ENCODE measurements around the gene SPOCK3.

SPOCK3 gene

GRCh38 chr4:167049257-167049656 lies 185.0 kb downstream of the SPOCK3 start:
- no peak for FAIRE-seq
- no peak for DNase-seq (ENCODE audit: insufficient read length, low spot score)

GRCh38 chr4:167041524-167041923 lies 192.8 kb downstream of the SPOCK3 start:
- DNase-seq (ENCODE audit: insufficient read length, low spot score) (no peak), FAIRE-seq (no peak)

DNA sequence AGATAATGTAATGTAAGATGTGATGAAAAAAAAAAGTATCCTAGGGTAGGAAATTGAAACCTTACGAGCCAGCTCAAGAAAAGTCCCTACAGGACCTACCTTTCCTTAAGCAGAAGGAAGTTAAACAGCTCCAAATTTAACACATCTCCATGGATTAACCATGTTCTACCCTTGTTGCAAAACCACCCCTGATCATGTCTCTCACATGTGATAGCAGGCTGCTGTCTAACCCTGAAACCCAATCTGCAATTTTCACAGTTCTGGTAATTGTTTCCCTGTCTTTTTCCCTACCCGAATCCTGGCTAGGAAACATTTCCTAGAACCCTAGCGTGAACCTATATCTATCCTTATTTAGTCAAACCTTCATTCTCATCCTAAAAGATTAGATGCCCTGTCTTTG lies 198.9 kb downstream of the SPOCK3 start:
- FAIRE-seq: no peak
- no peak for DNase-seq (ENCODE audit: insufficient read length, low spot score)

DNA sequence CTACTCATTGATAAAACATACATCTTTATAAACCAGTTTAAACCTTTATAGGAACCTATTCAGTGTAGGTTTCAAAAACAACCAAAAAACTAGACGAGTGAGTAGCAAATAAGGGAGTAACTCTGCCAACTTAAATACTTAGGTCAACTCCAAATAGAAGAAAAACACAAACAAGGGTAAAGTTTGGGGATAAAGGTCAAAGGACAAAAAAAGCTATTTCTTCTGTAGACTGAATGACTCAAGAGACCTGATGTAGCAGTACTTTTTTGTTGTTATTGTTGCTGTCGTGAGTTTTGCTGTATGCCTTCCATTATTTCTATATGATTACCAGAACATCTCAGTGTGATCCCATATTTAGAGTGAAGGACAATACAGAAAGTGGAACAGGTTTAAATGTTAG lies 199.3 kb downstream of the SPOCK3 start:
- DNase-seq (ENCODE audit: insufficient read length, low spot score) (no peak), FAIRE-seq (no peak)

GRCh38 chr4:167032871-167033270 lies 201.4 kb downstream of the SPOCK3 start:
- DNase-seq (ENCODE audit: insufficient read length, low spot score) (no peak), FAIRE-seq (no peak)

DNA sequence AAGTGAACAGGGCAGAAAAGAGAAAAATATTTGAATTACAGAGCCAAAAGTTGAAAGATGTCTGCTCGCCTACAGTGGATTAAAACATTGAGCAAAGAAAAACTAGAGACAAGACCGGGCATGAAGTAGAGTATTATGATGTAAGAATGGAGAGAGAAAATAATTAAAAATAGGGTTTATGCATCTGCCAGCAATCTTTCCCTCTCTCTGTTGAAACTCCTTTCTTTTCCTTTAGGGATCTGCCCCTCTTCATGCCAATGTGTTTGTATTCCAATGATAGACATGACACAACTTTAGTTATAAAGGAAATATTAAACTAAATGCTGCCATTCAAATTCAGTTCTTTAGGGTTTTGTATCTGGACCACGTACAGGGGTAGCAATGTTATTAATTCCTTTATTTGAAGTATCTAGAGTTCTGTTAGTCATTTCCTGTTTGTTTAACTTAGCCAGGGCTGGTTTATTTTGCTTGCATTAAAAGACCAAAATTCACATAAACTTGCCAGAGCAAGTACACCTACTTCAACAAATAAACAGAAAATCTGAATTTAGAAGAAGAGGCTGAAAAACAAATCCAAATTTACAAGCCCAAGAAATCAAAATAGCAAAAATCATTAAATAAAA lies 202.6 kb downstream of the SPOCK3 start:
- DNase-seq (ENCODE audit: insufficient read length, low spot score): no peak
- FAIRE-seq: no peak

- no peak for FAIRE-seq
- DNase-seq (ENCODE audit: insufficient read length, low spot score): no peak
Measured at GRCh38 chr4:167028976-167029375, 205.3 kb downstream of the SPOCK3 start.

- FAIRE-seq: no peak
- DNase-seq (ENCODE audit: insufficient read length, low spot score): no peak
Measured at GRCh38 chr4:167025670-167026069, 208.6 kb downstream of the SPOCK3 start.

DNA sequence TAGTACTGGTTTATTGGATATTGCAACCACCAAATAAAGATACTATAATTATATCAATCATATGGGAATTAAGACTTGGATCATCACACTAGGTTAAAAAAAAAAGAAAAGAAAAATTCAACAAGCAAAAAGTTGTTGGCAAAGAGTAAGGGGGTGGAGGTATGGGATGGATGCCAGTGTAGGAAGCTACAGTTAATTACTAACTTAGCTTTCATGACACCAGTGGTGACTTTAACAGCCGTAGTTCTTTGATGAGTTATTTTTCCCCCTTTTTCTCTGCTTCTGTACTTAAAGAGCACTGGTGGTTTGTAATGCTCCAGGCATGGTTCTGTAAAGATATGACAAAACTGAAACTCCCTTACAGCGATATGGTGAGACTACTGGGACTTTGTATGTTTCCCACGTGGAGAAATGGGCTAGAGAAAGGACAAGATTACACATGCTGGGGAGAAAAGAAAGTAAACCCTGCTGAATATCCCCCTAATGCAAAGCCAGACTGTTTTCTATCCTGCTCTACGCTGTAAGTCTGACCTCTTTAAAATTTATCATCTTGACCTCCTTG lies 210.8 kb downstream of the SPOCK3 start:
- no peak for DNase-seq (ENCODE audit: insufficient read length, low spot score)
- no peak for FAIRE-seq

DNA sequence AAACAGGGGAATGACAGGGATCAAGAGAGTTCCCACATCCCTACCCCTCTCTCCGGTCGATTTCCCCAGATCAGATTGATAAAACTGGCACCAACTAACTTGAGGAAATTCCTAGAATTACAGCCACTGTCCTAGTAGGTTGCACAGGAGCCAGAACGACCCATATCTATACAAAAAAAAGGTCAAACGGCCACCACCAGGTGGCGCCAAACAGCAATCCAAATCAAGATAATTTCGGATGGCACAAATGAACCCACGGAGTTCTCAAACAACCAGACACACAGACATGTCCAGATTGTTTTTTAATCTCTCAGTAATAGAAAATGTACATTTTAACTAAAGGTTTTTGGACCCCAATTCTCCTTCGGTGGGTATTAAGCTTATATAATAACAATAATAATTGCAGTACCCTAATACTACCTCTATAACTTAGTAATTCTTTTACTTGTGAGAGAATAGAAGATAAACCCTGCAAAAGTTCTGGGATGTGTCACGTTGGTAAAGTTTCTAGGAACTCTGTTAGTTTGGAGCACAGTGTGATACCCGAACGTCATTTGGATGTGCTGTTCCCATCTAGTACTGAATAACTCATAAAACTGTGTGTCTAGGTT lies 212.6 kb downstream of the SPOCK3 start:
- peak; percentile 87 for FAIRE-seq
- DNase-seq (ENCODE audit: insufficient read length, low spot score): peak; percentile 2

GRCh38 chr4:167020410-167020809 lies 213.9 kb downstream of the SPOCK3 start:
- FAIRE-seq (no peak), DNase-seq (ENCODE audit: insufficient read length, low spot score) (no peak)

DNA sequence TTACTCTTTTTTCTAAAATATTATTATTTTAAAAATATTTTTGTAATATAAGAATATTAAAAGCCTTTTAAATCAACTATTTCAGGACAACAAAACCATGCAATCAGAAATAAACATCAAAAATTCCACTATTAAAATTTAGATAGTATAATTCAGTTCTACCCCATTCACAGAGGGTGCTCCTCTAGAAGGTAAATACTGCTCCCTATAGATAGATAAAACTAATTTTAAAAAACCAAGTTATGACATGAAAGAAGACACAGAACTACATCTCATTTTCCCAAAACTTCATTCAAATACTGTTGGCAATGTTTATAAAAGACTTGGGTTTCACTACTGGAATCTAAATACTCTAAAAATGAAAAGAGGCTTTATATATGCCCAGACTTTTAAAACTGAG lies 219.3 kb downstream of the SPOCK3 start:
- DNase-seq (ENCODE audit: insufficient read length, low spot score) (no peak), FAIRE-seq (no peak)

- no peak for FAIRE-seq
- DNase-seq (ENCODE audit: insufficient read length, low spot score): no peak
Measured at GRCh38 chr4:167003326-167003725, 231.0 kb downstream of the SPOCK3 start.

DNA sequence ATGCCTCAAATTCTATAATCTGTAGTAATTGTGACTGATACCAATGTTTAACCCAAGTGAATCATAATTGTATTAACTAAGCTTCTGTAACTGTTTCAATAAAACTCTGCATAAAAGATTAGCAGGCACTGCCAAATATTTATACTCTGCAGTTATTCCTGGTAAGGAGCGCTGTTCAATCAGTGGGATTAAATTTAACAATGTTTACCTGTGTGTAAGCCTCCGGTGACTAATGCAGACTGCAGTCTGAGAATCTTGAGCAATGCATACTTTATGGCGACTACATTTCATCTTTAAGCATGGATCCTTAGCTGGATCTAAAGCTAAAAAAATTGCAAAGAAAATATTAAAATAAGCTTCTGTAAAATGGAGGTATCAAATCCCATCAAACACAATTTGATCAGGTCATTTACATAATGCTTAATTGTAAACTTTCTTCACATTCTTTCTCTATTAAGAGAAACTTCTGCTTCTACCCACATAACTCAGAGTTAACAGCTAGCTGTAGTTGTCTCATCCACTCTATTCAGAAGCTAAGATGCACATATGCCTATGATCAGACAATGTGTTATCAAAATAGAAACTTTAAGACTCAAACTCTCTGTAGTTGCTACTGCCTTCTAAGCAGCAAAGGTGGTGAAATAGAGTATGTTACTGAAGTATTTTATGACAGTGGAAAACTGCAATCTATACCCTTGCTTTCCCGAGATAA lies 234.0 kb downstream of the SPOCK3 start:
- FAIRE-seq (no peak), DNase-seq (ENCODE audit: insufficient read length, low spot score) (no peak)

DNA sequence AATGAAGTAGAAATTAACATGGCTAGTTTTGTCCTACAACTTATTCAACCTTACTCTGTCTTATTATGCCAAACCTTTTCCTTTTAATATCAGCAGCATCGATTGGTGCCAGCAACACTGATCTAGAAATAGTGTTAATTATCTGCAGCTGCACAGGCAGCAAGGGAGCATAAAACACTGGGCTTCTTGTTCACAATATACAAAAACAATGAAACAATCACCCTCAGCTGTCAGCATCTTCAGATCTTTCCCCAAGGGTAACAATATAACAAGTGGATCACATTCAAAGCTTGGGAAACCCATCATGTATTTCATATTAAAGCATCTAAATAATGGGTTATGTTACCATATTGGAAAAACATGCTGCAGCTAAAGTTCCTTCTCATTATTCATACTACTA lies 238.1 kb downstream of the SPOCK3 start:
- no peak for DNase-seq (ENCODE audit: insufficient read length, low spot score)
- no peak for FAIRE-seq

GRCh38 chr4:166994686-166995085 lies 239.6 kb downstream of the SPOCK3 start:
- FAIRE-seq: no peak
- DNase-seq (ENCODE audit: insufficient read length, low spot score): no peak

- FAIRE-seq: no peak
- DNase-seq (ENCODE audit: insufficient read length, low spot score): no peak
Measured at GRCh38 chr4:166991006-166991561, 243.2 kb downstream of the SPOCK3 start.

GRCh38 chr4:166989886-166990285 lies 244.4 kb downstream of the SPOCK3 start:
- DNase-seq (ENCODE audit: insufficient read length, low spot score) (no peak), FAIRE-seq (no peak)

DNA sequence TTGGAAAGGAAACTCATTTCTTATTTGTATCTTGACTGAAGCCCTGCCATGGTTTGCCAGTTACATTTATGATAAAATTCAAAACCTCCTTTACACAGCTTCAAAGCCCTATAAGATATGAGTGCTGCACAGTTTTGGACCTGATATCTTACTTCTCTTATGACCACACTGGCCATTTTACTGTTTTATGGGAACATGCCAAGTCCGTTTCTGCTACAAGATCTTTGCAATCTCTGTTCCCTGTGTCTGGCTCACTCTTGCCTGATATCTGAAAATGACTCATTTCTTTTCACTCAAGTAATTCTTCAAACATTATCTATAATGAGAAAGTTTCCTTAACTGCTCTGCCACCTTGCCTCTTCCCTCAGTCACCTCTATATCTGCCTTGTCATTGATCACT lies 247.3 kb downstream of the SPOCK3 start:
- FAIRE-seq (no peak), DNase-seq (ENCODE audit: insufficient read length, low spot score) (no peak)

DNA sequence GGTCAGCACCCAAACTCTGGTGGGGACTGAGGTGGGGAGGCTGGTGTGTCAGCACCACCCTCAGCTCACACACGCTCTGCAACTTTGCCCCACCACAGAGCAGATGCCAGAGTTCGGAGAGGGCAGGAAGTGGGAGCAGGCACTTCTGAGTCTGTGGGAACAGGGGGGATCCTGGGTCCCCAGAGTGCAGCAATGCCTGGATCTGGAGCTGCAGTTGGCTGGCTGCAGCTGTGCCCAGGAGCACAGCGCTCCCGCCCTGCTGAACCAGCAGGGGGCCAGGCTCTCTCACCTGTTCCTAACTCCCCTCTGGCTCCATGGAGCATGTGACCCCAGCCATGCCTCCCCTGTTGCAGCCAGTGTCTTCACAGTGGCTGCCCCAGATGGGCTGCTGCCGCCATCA lies 252.4 kb downstream of the SPOCK3 start:
- no peak for DNase-seq (ENCODE audit: insufficient read length, low spot score)
- no peak for FAIRE-seq

DNA sequence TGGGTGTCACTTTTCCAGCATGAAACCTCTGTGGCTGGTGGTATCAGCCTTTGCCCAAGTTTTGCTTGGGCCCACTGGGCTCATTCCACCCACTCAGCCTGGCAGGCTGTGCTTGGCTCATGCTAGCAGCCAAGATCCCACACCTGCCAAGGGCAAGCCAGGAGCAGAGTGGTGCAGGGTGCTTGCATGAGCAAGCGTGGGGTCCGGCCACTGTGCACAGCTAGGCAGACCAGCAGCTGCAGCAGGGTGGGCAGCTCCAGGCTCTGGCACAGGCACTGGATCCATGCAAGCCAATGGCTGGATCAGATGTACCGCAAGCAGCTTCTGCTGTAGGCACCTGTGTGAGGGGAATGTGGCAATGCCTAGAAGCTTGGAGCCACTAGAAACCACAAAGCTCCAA lies 253.9 kb downstream of the SPOCK3 start:
- no peak for DNase-seq (ENCODE audit: insufficient read length, low spot score)
- FAIRE-seq: no peak

DNA sequence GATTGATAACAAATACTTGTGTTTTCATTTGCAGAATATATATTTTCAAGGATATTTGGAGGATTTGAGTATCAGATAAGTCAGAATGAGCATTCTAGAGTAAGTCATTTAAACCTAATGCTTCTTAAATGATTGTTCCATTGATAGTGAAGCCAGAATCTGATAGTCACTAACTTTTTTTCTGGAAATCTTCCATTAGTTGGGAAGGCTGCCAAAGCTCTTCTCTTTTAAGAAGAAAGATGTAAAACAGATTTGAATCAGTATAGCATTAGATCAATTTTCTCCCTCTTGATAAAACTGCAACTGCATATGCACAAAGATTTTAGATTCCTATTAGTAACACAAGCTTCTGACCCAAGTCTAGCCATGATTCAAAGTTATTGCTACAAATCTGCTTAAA lies 256.7 kb downstream of the SPOCK3 start:
- FAIRE-seq (no peak), DNase-seq (ENCODE audit: insufficient read length, low spot score) (no peak)

Measured in GM19239 (cell line).